A673 (cell line): ENCODE data around the gene ABCD3. TPM values are rescaled to one million over a fixed set of nuclear protein-coding genes. Genes with fewer than 3 reads are reported as not detected.

ENCODE experiments used
- BruUV-seq: library from RNA; stranded (reverse); fragments of 400-500 nt; replicated peaks from 2 replicates; lab custom pipeline; 2021; lab: Mats Ljungman, UMichigan
- CTCF ChIA-PET: fragments of 300-600 bp; sonication (Branson Sonifier 250); formaldehyde crosslinking; loops from one replicate; lab custom pipeline; 2022; ENCODE audit warnings: antibody characterized with exemption; lab: Charles Lee
- POLR2A ChIA-PET: fragments of 300-600 bp; sonication (Branson Sonifier 250); formaldehyde crosslinking; loops from one replicate; lab custom pipeline; 2022; ENCODE audit warnings: antibody characterized with exemption; ENCODE audit not compliant: low non-redundant PET; lab: Charles Lee
- DNase-seq: peaks from one replicate; pipeline ENCODE4 v3.0.0-alpha.2; 2015; ENCODE audit warnings: low spot score
- H3K27ac ChIP-seq: fragments of 200-600 bp; sonication (generic); 2 replicates; pipeline ENCODE4 v1.5.1; 2016; ENCODE audit warnings: mixed run types, low read depth, mild to moderate bottlenecking, mixed read lengths, antibody characterized with exemption, low read length; ENCODE audit not compliant: poor library complexity, severe bottlenecking
- H3K27me3 ChIP-seq: fragments of 200-600 bp; sonication (generic); replicated peaks from 2 replicates; pipeline ENCODE4 v1.6.1; 2017; ENCODE audit warnings: mixed run types, low read depth, mild to moderate bottlenecking, mixed read lengths, antibody characterized with exemption, low read length; ENCODE audit not compliant: insufficient read depth, poor library complexity
- H3K36me3 ChIP-seq: fragments of 200-600 bp; sonication (generic); 2 replicates; pipeline ENCODE4 v1.6.1; 2016; ENCODE audit warnings: mixed run types, mild to moderate bottlenecking, mixed read lengths, antibody characterized with exemption, low read length; ENCODE audit not compliant: insufficient read depth, poor library complexity, severe bottlenecking
- H3K4me1 ChIP-seq: fragments of 200-600 bp; sonication (generic); 2 replicates; pipeline ENCODE4 v1.6.1; 2017; ENCODE audit warnings: mixed run types, mild to moderate bottlenecking, mixed read lengths, antibody characterized with exemption, low read length; ENCODE audit not compliant: insufficient read depth, poor library complexity, severe bottlenecking
- H3K4me3 ChIP-seq: fragments of 200-600 bp; sonication (generic); 2 replicates; pipeline ENCODE4 v1.5.1; 2016; ENCODE audit warnings: low read depth, mixed run types, mild to moderate bottlenecking, mixed read lengths, low read length; ENCODE audit not compliant: poor library complexity, severe bottlenecking
- H3K9me3 ChIP-seq: fragments of 200-600 bp; sonication (generic); 2 replicates; pipeline ENCODE4 v1.6.1; 2016; ENCODE audit warnings: mixed run types, low read depth, mild to moderate bottlenecking, mixed read lengths, antibody characterized with exemption, low read length; ENCODE audit not compliant: poor library complexity, severe bottlenecking
- EZH2 ChIP-seq: fragments of 200-600 bp; sonication (generic); IDR thresholded peaks from 2 replicates; pipeline ENCODE4 v1.6.1; 2017; ENCODE audit warnings: borderline replicate concordance, low read depth, mild to moderate bottlenecking, mixed read lengths, antibody characterized with exemption, low read length; ENCODE audit not compliant: poor library complexity, severe bottlenecking
- intact Hi-C: fragments of 100-400 bp; cut with micrococcal nuclease; formaldehyde crosslinking; loops from one replicate; pipeline ENCODE4 v1.10.0; 2022; ENCODE audit not compliant: unreplicated experiment
- total RNA-seq: library from RNA; stranded (reverse); gene quantifications from 2 replicates; pipeline ENCODE4 v1.2.3, GENCODE V29; 2021
- TF ChIP-seq, protein P1 (sequence below): fragments of 300-800, 200-600 bp; sonication (generic); conservative IDR thresholded peaks from 2 replicates; pipeline ENCODE4 v1.5.1; 2017; ENCODE audit warnings: low read depth, mild to moderate bottlenecking, antibody characterized with exemption, low read length, moderate library complexity, mixed read lengths

The ABCD3 gene
- total RNA-seq, 1 experiment from 2014 or later: 65.0 TPM

GRCh38 chr1:94384485-94385265, 33.5 kb upstream of the ABCD3 start:
- intact Hi-C loops: no loop called here
- ChIA-PET POLR2A (no interaction called here), CTCF (no interaction called here)
- no peak for DNase-seq
- no peaks in the 10 kb centered on the region for H3K4me1 ChIP-seq
- no peak overlapping the region for H3K4me3 ChIP-seq
- no peak overlapping the region for H3K27ac ChIP-seq
- H3K9me3 ChIP-seq: no peaks in the 10 kb centered on the region
- H3K36me3 ChIP-seq: no peaks in the 10 kb centered on the region
- TF ChIP-seq, protein P1, sequence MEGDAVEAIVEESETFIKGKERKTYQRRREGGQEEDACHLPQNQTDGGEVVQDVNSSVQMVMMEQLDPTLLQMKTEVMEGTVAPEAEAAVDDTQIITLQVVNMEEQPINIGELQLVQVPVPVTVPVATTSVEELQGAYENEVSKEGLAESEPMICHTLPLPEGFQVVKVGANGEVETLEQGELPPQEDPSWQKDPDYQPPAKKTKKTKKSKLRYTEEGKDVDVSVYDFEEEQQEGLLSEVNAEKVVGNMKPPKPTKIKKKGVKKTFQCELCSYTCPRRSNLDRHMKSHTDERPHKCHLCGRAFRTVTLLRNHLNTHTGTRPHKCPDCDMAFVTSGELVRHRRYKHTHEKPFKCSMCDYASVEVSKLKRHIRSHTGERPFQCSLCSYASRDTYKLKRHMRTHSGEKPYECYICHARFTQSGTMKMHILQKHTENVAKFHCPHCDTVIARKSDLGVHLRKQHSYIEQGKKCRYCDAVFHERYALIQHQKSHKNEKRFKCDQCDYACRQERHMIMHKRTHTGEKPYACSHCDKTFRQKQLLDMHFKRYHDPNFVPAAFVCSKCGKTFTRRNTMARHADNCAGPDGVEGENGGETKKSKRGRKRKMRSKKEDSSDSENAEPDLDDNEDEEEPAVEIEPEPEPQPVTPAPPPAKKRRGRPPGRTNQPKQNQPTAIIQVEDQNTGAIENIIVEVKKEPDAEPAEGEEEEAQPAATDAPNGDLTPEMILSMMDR: no peak
- TF ChIP-seq EZH2: no peak
- no TSS peak for BruUV-seq
- H3K27me3 ChIP-seq: no peaks in the 10 kb centered on the region

- Histone ChIP-seq H3K9me3 (no peaks in the 10 kb centered on the region), H3K4me1 (no peaks in the 10 kb centered on the region), H3K27ac (no peak overlapping the region), H3K27me3 (no peaks in the 10 kb centered on the region), H3K36me3 (no peaks in the 10 kb centered on the region), H3K4me3 (no peak overlapping the region)
- intact Hi-C loops: no loop called here
- DNase-seq: no peak
- POLR2A ChIA-PET: no interaction called here
- CTCF ChIA-PET: no interaction called here
- TF ChIP-seq EZH2: no peak
- TF ChIP-seq, protein P1: no peak
- BruUV-seq: no TSS peak
Measured at GRCh38 chr1:94385308-94385929, 32.8 kb upstream of the ABCD3 start.

- Histone ChIP-seq H3K4me1 (no peaks in the 10 kb centered on the region), H3K9me3 (no peaks in the 10 kb centered on the region), H3K36me3 (no peaks in the 10 kb centered on the region), H3K27me3 (no peaks in the 10 kb centered on the region), H3K4me3 (no peak overlapping the region), H3K27ac (no peak overlapping the region)
- TF ChIP-seq, protein P1: no peak
- no peak for TF ChIP-seq EZH2
- ChIA-PET CTCF (no interaction called here), POLR2A (no interaction called here)
- intact Hi-C loops: no loop called here
- no peak for DNase-seq
- no TSS peak for BruUV-seq
Measured at GRCh38 chr1:94389298-94389697, 28.9 kb upstream of the ABCD3 start.
